ENCODE measurements around the gene NME7.

The NME7 gene

DNA sequence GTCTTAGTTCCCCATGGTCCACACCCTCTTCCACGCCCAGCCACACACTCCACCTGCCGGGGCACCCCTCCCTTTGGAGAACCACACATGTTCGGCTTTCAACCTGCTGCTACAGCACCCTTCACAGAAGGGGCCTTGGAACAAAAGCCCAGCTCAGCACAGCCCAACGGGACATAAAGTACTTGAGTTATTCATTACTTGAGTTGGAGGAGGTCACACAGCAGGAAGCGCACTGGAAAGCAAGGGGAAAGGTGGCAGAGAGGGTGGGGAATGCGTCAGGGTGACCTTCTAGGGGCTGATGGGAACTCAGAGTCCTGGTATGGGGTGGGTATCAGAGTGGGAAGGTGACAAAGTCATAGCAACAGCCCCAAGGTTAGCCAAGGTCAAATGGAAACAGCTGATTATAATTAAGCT is 264.1 kb downstream of the NME7 start:
- FAIRE-seq = no peak

DNA sequence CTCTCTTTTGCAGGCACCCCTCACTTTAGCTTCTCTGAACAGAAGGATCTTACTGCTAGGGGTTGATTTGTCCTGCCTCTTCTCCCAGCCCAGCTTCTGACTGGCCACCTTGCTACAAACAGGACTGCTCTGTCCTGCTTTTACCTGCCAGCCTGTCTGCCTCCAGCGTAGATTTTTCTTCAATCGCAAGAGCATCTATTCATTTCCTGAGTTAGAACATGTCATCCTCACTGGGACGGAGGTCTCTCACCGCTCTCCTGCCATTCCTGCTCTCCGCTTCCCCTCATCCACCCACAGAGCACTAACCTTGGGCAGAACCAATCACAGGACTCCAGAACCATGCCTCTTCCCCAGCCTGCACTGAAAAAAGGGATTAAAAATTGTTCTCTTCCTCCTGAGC is 264.6 kb downstream of the NME7 start:
- no peak for FAIRE-seq

DNA sequence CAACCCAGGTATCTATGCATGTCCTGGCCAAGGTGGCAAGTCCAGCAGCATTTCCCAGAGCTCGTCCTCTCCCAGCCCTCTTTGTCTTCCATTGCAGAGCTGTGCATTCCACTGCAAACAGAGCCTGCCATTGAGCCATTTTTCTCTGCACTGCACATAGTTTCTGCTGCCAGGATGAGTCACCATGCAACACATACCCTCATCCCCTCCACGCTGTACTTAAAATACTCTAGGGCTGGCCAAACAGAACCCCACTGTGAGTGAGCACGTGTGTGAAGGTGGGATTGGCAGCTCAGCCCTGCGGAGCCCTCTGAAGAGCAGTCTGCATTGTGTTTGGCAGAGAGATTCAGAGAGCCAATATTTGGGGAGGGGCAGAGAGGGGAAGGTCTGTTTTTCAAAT is 265.0 kb downstream of the NME7 start:
- no peak for FAIRE-seq

DNA sequence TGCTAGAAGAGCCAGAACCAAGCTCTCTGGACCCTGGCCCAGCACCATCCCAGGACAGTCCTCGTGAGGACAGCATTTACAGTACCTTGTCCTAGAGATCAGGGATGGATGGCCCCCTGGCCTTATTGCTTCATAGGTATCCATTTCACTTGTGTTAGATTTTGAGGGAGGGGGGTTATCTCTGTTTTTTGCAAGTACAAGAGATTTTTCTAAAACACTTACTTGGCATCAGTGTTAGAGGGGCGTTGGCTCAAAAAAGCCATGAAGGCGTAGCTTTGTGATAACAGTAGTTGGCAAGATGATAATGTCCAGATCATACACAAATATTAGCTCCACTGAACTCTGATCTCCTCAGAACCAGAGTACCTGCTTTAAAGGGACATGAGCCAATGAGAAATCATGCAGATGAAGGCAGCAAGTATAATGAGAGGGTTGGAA is 266.9 kb downstream of the NME7 start:
- no peak for FAIRE-seq

DNA sequence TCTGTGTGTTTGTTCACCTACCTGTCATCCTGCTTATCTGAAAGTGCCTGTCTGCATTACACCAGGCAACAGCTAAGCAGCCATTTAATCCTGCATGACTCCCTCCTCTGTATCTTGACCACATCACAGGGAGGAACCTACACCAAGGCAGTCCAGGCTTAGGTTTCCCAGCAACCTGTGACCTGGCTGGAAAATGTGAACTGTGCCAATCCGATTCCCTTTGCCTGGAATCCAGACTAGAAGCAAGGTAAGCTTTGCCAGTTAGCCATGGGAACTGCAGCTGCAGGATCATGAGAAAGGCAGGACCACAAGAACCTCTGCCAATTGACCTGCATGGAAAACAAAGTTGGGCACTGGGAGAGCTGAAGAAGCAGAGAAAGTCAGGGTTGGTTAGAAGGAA is 267.4 kb downstream of the NME7 start:
- FAIRE-seq = no peak

DNA sequence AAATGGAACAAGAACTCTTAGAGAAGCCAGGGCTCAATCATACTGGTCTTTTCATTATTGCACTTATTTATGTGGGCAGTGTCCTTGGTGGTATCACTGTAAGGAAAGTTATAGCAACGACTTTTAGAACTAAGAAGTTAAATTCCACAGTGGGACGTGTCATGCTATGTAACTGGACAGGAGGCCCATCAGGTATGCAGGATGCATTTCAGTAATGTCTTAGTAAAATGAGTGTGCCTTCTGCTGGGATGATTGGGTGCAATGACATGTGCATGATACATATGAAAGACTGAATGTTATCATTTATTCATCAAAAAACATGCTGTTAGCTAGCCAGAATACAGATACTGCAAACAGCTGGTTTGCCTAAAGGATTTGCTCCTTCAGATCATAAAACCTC is 268.0 kb downstream of the NME7 start:
- FAIRE-seq = no peak

DNA sequence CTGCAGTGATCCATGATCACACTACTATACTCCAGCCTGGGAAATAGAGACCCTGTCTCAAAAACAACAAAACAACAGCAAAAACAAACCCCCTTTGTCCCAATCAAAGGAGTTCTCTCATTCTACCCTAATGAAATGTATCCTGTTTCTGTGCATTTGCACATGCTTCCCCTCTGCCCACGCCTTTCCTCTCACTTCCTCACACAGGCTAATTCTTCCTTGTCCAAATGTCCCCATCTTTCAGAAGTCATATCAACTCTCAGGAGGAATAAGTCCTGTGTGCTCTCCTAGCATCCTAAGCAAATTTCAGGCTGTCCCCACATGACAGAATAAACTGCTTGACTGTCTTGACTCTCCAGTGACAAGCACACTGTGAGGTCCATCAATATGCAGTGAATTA is 269.2 kb downstream of the NME7 start:
- no peak for FAIRE-seq

DNA sequence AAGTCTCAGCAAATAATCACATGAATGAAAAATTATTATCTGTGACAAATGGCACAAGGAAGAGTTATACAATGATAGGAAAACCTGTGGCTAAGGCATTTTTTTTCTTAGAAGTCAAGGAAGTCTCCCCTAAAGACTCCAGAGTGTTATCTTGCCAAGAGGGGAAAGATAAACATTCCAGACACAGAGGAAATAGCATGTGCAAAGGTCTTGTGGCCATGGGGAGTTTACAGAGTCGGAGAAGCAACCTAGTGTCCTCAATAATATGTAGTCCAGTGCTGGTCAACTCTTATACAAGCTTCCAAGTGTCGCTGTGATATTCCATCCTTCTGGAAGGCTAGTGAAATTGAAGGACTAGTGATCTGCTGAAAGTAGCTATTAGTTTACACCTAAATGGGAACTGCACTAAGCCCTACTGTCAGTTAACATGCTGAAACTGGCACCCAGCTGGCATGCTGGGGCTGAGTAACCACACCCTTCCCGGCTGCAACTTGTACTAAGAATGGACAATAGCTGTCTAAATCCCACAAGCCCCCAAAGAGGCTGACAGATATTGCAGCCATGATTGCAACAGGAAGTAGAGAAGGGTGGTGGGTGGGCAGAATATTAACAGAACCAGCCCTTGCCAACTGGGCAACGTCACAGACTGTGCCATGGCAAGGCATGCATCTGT is 272.6 kb downstream of the NME7 start:
- FAIRE-seq = no peak

DNA sequence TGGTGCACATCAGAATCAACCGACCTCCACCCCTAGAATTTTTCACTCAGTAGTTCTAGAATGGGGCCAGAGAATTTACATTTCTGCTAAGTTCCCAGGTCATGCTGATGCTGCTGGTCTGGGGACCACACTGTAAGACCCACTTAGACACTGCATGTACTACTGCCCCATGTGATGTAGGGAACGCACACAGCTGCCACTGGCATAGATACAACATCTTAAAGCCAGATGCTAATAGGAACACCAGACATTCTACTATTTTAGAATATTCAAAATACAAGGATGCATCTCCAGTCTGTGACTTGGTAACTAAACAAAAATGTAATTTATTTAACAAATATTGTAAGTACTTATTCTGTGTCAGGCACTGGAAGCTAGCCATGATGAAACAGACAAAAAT is 275.2 kb downstream of the NME7 start:
- FAIRE-seq = no peak

DNA sequence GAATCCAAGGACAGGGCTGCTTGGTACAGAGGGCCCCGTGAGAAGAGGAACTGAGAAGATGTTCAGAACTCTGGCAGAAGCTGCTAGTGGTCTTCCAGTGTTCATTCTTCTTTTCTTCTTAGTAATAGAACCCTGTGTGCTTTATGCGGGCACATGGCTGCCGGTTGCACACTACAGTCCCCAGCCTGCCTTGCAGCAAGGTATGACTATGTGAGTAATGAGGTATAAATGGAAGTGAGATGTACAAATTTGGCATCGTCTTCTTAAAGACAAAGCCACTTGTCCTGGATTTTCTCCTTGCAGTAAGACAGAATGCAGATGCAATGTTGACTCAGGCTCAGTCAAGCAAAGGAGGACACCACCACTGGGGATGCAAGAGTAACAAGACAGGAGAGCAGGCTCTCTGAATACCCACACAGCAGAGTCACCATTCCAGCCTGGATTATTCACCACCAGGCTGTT is 276.1 kb downstream of the NME7 start:
- FAIRE-seq = no peak

DNA sequence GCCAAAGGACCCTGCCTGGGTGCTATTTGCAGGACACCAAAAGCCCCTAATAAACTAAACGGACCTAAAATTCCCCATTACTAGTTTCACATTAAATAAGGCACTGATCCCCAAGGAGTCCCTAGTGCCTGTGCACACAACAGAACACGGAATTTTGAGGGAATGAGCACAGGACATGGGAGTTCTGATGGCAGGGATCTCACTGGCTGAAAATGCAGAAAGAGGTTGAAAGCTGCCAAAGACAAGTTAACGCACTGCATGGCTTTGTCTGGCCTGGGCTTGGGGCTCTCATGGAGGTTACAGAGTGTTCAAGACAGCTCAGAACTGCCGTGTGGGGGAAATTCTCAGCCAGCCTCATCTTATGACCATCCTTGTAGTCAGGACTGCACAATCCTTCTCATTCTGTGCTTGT is 276.7 kb downstream of the NME7 start:
- no peak for FAIRE-seq

DNA sequence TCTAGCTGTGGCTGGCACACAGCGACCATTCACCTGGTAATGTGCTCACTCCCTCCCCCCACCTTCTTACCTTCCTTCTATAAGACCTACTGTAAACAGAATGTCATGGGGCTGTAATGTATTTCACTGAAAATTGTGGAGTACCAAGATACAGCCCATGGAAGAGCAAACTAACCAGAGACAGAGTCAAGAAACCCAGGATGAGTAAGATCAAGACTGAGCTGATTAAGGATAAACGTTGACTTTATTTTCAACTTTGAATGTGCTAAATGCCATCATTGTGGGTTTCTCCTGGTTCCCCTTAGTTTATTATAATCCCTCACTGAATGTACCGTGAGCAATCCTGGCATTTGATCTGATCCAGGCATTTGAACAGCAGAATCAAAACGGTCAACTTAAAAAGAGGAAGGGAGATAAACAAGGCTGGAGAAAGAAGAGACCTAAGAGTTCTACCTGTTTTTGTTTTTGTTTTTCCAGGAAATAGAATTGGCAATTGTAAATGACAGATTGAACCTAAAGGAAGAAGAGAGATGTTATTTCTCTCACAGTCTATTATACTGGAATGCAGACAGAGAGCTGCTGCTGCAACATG is 277.2 kb downstream of the NME7 start:
- no peak for FAIRE-seq

DNA sequence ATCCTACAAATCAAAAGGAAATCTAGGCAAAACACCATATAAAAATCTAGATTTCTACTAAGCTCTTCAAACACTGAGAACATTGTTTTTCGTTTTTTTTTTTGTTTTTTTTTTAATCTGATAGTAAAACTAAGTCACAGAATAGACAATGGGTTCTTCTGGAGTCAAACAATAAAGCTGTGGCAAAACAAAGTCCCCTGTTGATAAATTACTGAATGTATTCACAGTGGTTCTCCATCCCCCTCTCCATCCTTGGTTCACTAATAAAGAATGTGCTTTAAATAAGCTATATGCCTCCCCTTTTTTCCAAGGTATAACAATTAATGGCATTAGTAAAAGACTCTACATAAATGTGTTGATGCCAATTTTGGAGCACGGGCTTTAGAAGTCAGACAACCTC is 277.8 kb downstream of the NME7 start:
- no peak for FAIRE-seq

DNA sequence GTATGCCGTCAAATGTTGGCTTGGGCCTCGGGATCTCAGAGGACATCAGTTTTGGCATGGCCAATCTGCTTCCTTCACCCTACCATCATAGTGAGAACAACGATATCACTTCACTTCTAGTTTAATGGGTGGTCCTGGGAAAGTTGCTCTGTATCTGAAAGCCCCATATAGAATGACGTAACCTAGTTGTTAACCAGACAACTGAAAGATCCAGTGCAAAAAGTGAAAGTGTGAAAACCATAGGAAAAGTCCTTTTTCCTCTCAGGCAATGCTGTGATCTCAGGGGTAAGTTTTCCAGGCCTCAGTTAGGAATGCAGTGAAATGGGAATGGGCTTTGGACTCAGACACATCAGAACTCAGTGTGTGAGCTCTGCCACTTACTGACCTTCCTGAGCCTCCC is 279.7 kb downstream of the NME7 start:
- FAIRE-seq = no peak

DNA sequence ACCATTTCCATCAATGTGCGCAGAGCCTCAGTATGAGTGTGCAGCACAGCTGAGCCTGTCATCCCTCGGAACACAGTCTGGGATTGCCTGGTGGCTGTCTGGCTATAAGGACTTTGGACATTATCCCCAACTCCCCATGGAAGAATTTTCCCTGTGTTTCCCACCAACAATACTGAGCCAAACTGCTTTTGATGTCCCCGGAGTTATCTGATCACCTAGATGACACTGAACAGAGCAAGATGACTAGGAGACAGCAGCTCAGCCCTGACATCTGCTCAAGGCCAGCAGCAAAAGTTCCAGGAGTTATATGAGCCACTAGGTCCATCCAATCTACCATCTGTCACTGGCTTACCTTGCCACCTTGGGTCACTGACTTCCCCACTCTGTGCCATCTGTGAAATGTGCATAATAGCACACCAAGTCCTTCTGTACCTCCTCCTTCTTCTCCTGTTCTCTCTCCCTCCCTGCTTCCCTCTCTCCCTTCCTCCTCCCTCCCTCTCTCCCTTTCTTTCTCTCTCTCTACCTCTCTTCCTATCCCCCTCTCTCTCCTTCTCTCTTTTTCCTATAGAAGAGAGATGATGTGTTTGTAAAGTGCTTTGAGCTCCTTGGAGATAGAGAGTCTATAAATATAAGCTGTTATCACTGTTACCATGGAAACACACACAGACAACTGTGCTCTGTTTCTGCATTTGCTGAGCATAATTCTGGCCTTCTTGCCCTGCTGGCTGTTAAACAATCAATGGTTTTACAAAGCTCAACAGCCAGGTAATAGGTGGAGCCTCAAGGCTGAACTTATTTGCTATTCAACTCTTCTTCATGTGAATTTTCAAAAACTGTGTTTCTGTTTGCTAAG is 280.8 kb downstream of the NME7 start:
- FAIRE-seq = no peak

DNA sequence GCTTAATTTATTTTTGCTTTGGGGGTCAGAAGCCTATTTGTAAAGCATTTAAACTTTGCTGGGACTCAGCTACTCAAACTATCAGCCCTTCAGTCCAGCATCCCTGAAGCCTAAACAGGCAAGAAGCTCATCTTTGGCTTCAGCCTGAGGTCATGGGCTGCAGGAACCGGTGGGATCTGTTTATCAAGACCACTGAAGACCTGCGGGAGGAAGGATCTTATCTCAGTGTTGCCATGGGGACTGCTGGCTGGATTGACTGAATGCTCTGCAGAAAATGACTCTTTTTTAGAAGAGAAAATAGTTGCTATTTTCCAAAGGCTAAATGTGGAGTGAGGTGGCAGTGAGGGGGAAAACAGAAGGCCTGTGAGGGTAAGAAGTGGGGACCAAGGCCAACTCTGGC is 281.7 kb downstream of the NME7 start:
- FAIRE-seq = no peak

Measured in TTC549 (cell line).